Coronary artery (tissue), 2 donors: Measurements from ENCODE around the gene CCDC112.
"Not testable (repeated sequence)": the region's sequence is repeated elsewhere in the genome, so short reads cannot be mapped to it uniquely, and the experiment has no call there.

Source experiments
- DNase-seq: peaks from one replicate; pipeline ENCODE4 v3.0.0-alpha.2; 2017; ENCODE audit warnings: low spot score
- H3K27ac ChIP-seq, 2 donors: fragments of 200-600 bp; sonication (generic); one replicate each; pipeline ENCODE4 v1.5.1; 2016 to 2019
- H3K4me3 ChIP-seq: fragments of 200-600 bp; sonication (generic); 2 replicates; pipeline ENCODE4 v1.5.1; 2016; ENCODE audit warnings: mild to moderate bottlenecking, moderate library complexity
- TF ChIP-seq, protein P1 (sequence below): fragments of 200-600 bp; sonication (generic); IDR thresholded peaks from one replicate; pipeline ENCODE4 v1.5.1; 2019; ENCODE audit warnings: antibody characterized with exemption

The CCDC112 gene

DNA sequence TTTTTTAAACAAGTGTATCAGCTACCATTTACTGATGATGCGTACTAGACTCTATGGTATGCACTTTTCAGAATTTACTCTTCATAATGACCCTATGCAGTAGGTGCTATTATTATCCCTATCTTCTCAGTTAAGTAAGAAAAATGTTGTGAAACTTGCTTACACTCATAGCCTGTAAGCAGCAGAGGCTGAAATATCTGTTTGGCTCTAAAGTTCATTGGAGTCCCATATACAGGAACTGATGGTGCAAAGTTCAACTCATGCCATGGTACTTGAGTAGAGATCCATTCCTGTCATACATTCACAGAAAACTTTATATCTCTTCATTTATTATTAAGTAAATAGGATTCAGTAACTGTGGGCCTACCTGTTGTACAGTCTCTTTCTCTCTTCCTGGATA is 41.4 kb upstream of the CCDC112 start:
- no peak overlapping the region for H3K27ac ChIP-seq
- DNase-seq, result no peak
- TF ChIP-seq, protein P1, sequence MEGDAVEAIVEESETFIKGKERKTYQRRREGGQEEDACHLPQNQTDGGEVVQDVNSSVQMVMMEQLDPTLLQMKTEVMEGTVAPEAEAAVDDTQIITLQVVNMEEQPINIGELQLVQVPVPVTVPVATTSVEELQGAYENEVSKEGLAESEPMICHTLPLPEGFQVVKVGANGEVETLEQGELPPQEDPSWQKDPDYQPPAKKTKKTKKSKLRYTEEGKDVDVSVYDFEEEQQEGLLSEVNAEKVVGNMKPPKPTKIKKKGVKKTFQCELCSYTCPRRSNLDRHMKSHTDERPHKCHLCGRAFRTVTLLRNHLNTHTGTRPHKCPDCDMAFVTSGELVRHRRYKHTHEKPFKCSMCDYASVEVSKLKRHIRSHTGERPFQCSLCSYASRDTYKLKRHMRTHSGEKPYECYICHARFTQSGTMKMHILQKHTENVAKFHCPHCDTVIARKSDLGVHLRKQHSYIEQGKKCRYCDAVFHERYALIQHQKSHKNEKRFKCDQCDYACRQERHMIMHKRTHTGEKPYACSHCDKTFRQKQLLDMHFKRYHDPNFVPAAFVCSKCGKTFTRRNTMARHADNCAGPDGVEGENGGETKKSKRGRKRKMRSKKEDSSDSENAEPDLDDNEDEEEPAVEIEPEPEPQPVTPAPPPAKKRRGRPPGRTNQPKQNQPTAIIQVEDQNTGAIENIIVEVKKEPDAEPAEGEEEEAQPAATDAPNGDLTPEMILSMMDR, result no peak

DNA sequence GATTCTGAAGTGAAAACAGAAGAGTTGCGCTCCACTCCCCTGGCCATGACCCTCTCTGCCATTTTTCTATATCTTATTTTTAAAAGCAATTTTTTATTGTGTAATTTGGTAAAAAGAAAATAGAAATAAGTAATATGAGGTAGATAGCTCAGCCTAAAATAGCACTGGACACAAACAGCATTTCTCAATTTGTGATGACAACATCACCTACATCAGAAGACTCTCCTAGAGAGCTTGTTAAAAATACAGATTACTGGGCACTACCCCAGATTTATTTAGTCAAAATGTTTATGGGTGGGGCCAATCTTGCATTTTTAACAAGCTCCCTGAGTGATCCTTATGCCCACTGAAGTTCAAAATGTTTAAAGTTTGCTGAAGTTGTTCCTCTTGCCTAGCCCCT is 40.5 kb upstream of the CCDC112 start:
- H3K4me3 ChIP-seq, result no peak overlapping the region
- DNase-seq, result no peak
- TF ChIP-seq, protein P1, result no peak
- no peak overlapping the region for H3K27ac ChIP-seq

More for the DNA sequence above, 41.4 kb upstream of the CCDC112 start:
- H3K4me3 ChIP-seq, result no peak overlapping the region

DNA sequence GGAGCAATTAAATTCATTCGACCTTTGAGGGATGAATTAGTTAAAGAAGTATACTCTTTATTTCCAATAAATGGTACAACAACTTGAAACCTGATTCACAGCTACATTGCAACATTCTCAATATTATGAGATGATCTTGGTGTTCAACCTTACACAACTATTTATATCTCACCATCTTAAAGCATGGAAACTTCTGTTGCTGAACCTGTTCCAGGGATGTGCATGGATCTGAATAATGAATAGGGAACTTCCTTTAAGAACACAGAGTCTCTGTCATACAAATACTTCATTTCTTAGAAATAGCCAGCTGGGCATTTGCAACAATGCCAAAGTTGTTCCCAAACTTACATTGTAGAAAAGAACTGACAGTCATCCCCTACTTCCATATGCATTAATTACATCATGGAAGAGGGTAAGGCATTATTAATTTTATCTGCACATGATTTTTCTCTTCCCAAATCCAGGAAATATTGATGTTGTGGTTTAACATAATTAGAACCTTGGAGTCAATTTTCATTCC is 39.8 kb upstream of the CCDC112 start:
- Histone ChIP-seq H3K4me3 (no peak overlapping the region), H3K27ac (no peak overlapping the region)
- DNase-seq, result no peak
- TF ChIP-seq, protein P1, result no peak

DNA sequence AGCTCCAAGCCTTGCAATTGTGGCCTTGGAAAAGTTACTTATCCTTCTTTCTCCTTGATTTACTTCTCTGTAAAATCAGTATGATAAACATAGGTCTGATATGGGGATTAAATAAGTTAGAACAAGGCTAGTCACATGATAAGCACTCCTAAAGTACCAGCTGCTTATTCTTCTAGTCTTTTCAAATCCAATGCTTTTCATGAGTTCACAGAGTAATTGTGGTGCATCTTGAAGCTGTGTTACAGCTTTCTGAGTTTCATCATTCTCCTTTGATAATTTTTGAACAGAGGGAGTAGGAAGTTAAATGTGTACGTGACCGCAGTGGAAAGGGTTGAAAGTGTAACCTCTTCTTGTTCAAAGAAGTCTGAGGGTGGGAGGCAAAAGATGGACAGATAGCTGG is 38.8 kb upstream of the CCDC112 start:
- H3K27ac ChIP-seq, result no peak overlapping the region

DNA sequence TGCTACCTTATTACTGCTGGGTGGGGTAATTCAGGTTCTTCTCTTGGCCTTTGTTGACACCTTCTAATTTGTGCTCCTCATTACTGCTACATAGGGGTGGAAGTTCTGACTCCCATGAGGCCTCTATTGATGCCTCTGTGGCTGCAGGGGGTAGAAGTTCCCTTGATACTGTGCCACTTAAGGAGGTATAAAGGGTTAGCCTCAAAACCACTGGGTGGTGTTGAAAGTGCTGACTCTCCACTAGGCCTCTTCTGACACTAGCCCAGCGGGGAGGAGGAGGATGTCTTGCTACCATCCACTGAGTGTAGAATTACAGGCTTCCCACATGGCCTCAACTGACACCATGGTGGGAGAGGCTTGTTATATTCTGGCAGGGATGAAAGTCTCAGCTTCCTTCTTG is 36.7 kb upstream of the CCDC112 start:
- Histone ChIP-seq H3K4me3 (no peak overlapping the region), H3K27ac (no peak overlapping the region)
- TF ChIP-seq, protein P1, result no peak
- no peak for DNase-seq

More for the DNA sequence above, 38.8 kb upstream of the CCDC112 start:
- no peak for DNase-seq
- TF ChIP-seq, protein P1, result no peak
- H3K4me3 ChIP-seq, result no peak overlapping the region

DNA sequence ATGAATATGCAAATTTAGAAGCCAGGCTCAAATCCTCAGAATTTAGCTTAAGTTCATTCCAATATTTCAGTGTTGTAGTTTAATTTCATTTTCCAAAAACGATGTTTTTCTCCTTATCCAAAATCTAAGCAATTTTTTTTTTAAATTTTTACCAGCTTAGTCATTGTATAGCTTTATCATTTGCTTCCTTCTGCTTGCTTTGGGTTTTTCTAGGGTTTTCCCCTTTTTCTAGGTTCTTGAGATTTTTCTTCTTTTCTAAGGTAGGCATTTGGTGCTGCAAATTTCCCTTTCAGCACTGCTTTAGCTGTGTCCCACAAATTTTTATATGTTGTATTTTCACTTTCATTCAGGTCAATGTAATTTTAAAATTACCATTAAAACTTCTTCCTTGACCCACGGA is 34.4 kb upstream of the CCDC112 start:
- no peak overlapping the region for H3K4me3 ChIP-seq
- TF ChIP-seq, protein P1, result no peak
- H3K27ac ChIP-seq, result no peak overlapping the region
- no peak for DNase-seq

DNA sequence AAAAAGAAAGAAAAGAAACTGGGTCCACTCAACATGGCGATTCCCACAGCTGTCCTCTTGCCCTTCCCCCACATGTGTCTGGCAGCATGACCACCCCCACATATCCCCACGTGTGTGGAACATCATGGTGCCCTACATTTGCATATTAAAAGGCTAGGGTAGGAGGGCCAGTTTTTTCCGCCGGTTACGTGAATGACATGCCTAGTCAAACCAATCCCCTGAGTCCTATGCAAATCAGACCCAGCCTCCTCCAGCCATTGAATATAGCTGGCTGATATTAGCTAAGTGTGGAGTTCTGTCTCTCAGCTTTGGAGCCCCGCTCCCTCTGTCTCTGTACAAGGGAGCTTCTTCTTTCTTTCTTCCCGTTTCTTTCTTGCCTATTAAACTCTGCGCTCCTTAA is 33.0 kb upstream of the CCDC112 start:
- Histone ChIP-seq H3K4me3 (no peak overlapping the region), H3K27ac (no peak overlapping the region)
- DNase-seq, result no peak

DNA sequence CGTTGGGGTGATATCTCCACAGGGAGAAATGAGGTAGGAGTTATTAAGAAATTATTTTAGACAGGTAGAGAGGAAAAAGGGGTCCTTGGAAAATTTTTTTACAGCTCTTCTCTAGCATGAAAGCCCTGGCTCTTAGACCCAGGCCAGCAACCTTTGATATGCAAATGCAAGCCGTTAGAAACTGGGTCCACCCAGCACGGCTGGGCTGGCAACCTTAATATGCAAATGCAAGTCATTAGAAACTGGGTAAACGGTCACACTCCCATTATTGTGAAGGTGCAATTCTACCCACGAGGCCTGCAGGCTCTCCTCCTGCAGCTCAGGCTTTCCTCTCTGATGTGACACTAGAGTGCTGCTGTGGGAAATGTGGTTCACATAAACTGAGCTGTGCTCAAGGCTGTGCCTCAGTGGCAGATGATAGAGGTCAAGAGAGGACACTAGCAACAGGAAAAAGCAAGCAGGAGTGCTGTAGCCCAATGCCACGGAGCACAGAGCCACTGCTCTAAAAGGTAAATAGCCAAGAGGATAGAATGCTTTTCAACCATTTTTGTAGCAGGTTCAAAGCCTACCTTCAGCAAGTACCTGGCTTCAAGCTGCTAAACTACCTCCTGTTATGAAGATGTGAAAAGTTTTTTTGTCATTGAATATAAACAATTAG is 32.3 kb upstream of the CCDC112 start:
- H3K4me3 ChIP-seq, H3K27ac ChIP-seq, DNase-seq: not testable (repeated sequence)

More for the DNA sequence above, 33.0 kb upstream of the CCDC112 start:
- TF ChIP-seq, protein P1, result no peak
